NCI-H2171 (cell line): ENCODE data around the gene NTHL1.
A peak's percentile ranks its signal among the peaks of the same experiment; 100 is the strongest.
"Not testable (repeated sequence)": the region's sequence is repeated elsewhere in the genome, so short reads cannot be mapped to it uniquely, and the experiment has no call there.

Source experiments
- DNase-seq: peaks from one replicate; lab custom pipeline; 2025; lab: John Stamatoyannopoulos, UW

The NTHL1 gene

GRCh38 chr16:2028146-2028545, 19.5 kb downstream of the NTHL1 start:
- DNase-seq, result no peak

- no peak for DNase-seq
These were observed 20.3 kb downstream of the NTHL1 start for GRCh38 chr16:2027024-2028010.

- DNase-seq, result no peak
These were observed 21.1 kb downstream of the NTHL1 start, which contains the start of gene NHERF2 for GRCh38 chr16:2026461-2027023. Gene NHERF2, plus strand, starts transcription at chr16:2026902. Its CDS starts 104 bp downstream, at chr16:2027006.

- no peak for DNase-seq
These were observed 21.7 kb downstream of the NTHL1 start for GRCh38 chr16:2025878-2026460.

- no peak for DNase-seq
These were observed 22.4 kb downstream of the NTHL1 start for GRCh38 chr16:2025251-2025650.

- no peak for DNase-seq
These were observed 23.6 kb downstream of the NTHL1 start for GRCh38 chr16:2024032-2024420.

- DNase-seq, result peak; percentile 74
These were observed 24.3 kb downstream of the NTHL1 start for GRCh38 chr16:2023092-2024031.

- no peak for DNase-seq
These were observed 24.9 kb downstream of the NTHL1 start for GRCh38 chr16:2022723-2023091.

GRCh38 chr16:2019921-2020831, 27.5 kb downstream of the NTHL1 start:
- DNase-seq, result no peak

- DNase-seq, result peak; percentile 66
These were observed 28.1 kb downstream of the NTHL1 start, which contains the start of gene NPW for GRCh38 chr16:2019518-2019920. Gene NPW, plus strand, starts transcription at chr16:2019785.

GRCh38 chr16:2016407-2016922, 31.2 kb downstream of the NTHL1 start:
- no peak for DNase-seq

- DNase-seq, result no peak
These were observed 31.8 kb downstream of the NTHL1 start for GRCh38 chr16:2015947-2016208.

GRCh38 chr16:2015117-2015946, 32.3 kb downstream of the NTHL1 start:
- no peak for DNase-seq

GRCh38 chr16:2013527-2013926, 34.1 kb downstream of the NTHL1 start:
- DNase-seq, result no peak

GRCh38 chr16:2011726-2012125, 35.9 kb downstream of the NTHL1 start:
- DNase-seq, result not testable (repeated sequence)

GRCh38 chr16:2009791-2010510, 37.7 kb downstream of the NTHL1 start, which contains the start of gene ZNF598:
Gene ZNF598, minus strand, starts transcription at chr16:2009821.
- DNase-seq, result peak; percentile 77

- no peak for DNase-seq
These were observed 38.4 kb downstream of the NTHL1 start for GRCh38 chr16:2009164-2009711.

- DNase-seq, result no peak
These were observed 38.9 kb downstream of the NTHL1 start for GRCh38 chr16:2008631-2009163.
